GM19372 (cell line): ENCODE data around the gene FZD10.

ENCODE experiments used
- ATAC-seq: cut with Tn5 transposase; IDR thresholded peaks from one replicate; pipeline ENCODE4 v1.9.1; 2021; ENCODE audit warnings: mild to moderate bottlenecking, low read depth, moderate library complexity; ENCODE audit not compliant: unreplicated experiment

FZD10 gene

GRCh38 chr12:130177635-130178242 is 15.5 kb downstream of the FZD10 start:
- no peak for ATAC-seq

DNA sequence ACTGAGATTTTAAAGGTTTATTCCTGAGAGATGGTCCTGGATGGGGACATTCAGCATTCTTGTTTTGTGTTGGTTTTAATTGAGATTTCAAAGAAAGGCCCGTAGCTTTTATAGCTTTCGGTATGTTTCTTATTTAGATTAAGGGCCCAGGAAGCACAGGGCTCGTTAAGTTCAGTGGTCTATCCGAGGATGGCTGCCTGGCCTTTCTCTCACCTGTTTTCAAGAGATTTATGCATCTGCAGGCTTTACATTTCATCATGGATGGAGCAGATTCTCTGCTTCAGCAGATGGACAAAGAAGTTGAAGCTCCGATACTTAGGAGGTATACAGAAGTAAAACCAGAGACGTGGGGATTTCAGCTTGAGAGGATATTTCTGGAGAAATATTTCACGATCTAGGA is 16.0 kb downstream of the FZD10 start:
- no peak for ATAC-seq

- ATAC-seq: no peak
Observed at GRCh38 chr12:130179191-130179590, 16.9 kb downstream of the FZD10 start.

GRCh38 chr12:130179621-130180020 is 17.4 kb downstream of the FZD10 start:
- ATAC-seq: no peak

DNA sequence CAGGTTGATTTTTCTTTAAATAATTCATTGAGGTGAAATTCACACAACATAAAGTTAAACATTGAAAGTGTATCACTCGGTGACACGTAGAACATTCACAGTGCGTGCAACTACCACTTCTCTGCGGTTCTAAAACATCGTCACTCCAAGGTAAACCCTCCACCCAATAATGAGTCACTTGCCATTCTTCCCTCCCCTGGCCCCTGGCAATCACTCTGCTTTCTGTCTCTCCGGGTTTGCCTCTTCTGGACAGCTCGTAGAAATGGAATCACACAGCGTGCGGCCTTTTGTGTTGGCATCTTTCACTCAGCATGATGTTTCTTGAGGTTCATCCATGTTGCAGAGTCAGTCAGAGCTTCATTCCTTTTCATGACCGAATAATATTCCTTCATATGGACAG is 18.9 kb downstream of the FZD10 start:
- ATAC-seq: no peak

DNA sequence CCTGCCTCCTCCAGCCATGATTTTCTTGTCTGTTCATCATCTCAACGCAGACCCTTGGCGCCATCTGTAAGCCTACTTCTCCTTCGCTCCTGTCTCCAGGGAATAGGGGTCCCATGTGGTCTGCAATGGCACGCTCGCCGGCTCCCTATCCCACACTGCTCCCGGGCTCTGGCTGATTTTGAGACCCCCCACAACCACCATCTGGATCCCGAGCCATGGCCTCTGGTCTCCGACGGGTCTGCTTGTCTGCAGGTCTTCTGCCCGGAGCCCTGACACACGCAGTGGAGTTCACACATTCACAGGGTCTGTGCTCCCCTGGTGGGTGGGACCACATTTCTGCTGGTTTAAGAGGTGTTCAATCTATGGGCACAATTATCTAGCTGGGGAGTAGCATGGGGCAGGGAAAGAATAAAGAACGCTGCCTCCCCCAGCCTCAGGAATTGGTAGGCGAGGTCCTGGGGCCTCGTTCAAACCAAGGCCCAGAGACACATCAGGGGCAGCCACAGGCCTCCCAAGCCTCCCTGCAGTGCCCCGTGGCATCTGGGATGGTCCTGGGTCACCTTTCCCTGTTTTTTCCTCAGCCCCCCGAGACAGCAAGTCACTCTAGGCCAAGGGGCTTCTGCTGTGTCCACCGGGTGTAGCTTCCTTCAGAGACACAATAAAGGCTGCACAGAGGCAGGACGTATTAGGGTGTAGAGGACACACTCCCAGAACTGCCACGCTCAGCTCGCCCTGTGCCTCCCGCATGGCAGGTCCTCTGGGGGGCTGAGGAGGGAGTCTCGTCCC is 21.5 kb downstream of the FZD10 start:
- no peak for ATAC-seq

- ATAC-seq: no peak
Observed at GRCh38 chr12:130184404-130185090, 22.3 kb downstream of the FZD10 start.

- ATAC-seq: no peak
Observed at GRCh38 chr12:130185455-130186391, 23.5 kb downstream of the FZD10 start.

- no peak for ATAC-seq
Observed at GRCh38 chr12:130186651-130187268, 24.5 kb downstream of the FZD10 start.

GRCh38 chr12:130192642-130193345 is 30.5 kb downstream of the FZD10 start:
- no peak for ATAC-seq

GRCh38 chr12:130194154-130194553 is 31.9 kb downstream of the FZD10 start:
- no peak for ATAC-seq

- ATAC-seq: no peak
Observed at GRCh38 chr12:130195369-130195768, 33.1 kb downstream of the FZD10 start.

DNA sequence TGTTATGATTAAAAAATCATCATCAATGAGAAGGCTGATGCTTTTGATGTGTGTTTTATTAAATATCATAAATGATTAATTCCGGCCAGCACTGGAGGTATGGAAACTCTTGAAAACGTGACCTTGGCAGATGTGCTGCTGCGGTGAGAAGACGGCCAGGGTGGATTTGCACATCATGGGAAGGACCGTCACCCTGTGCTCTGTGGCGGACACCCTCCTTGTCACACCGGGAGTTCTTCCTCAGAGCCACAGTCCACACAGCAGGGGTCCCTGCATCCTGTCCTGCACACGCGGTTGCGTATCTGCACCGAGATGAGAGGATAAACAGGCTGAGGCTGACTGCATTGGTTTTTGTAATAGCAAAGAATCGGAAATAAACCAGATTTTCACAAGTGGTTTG is 33.5 kb downstream of the FZD10 start:
- ATAC-seq: no peak

- no peak for ATAC-seq
Observed at GRCh38 chr12:130196827-130197226, 34.6 kb downstream of the FZD10 start.

DNA sequence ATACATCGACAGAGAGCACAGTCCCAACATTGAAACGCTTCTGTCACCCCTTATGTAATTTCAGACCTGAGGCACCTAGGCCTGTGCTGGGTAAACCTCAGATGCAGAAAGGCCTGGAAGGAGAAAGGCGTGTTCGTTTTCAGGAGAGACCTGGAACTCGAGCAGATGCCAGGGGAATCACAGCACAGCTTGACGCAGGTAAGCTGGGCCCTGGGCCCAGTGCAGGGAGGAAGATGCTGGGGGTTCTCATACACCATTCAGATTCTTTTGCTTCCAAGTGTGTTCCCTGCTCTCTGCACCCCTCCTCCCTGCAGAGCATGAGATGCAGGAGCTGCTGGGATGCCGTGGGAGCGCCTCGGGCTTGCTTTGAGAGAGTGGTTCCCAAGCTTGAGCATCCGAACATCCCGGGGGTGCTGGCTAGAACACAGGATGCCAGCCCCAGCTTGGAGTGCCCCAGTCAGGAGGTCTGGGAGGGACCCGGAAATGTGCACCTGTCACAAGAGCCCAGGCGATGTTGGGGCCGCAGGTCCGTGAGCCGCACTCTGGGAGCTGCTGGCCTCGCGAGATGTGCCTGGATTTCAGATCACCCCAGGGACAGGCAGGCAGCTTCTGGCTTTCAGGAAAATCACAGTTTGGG is 35.9 kb downstream of the FZD10 start:
- no peak for ATAC-seq

DNA sequence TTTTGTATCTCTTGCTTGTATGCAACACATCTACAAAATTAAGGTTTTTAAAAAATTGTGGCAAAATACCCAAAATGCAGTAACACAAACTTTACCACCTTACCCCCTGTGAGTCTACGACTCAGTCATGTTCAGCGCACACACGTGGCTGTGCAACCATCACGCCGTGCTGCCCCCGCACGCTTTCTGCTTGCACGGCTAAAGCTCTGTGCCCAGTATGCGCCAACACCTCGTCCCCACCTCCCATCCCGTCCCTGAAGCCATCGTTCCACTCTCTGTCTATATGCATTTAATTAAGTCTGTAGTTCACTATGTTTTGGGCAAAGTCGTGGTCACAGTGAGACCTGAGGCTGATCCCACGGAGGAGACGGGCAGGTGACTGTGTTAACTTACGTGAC is 36.4 kb downstream of the FZD10 start:
- ATAC-seq: no peak

DNA sequence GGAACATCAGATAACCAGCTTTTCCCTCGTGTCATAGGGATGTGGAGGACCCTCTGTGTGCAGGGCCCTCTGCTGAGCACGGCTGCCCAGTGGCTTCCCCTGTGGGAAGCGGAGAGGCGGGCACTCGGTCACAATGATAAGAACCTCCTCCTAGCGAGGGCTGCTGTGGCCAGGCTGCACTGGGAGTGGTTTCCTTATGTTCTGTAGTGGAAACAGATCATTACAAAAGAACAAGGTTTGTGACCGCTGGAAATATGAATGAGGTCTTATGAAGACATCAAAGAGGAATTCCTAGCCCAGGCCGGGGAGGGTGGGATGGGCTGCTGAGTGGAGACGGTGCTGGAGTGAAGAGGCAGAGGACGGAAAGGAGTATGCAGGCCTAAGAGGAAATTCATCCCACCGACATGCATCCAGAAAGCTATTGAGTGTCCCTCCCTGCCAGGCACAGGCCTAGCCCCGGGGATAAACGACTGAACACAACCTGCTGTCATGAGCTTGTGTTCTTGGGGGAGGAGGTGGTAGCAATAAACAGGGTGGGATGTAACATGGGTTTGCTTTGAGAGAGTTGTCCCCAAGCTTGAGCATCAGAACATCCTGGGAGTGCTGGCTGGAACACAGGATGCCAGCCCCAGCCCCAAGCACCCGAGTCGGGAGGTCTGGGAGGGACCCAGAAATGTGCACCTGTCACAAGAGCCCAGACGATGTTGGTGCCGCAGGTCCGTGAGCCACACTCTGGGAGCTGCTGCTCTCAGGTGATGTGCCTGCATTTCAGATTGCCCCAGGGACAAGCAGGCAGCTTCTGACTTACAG is 37.5 kb downstream of the FZD10 start:
- ATAC-seq: no peak

GRCh38 chr12:130200445-130200844 is 38.2 kb downstream of the FZD10 start:
- no peak for ATAC-seq
